Liver (tissue), 9 donors: ENCODE results near the gene RASIP1. TPM values are rescaled to one million over a fixed set of nuclear protein-coding genes. Genes with fewer than 3 reads are reported as not detected.

Experiments used
- DNase-seq: peaks from one replicate; pipeline ENCODE4 v3.0.0-alpha.2; 2017; ENCODE audit warnings: low spot score
- H3K27ac ChIP-seq, 2 donors: one replicate each; pipeline ENCODE4 v1.7.0; 2013; ENCODE audit warnings: inconsistent platforms in 2 of 2, low read length in 2 of 2, control low read depth in 1 of 2, low read depth in 1 of 2, mild to moderate bottlenecking in 1 of 2
- H3K27me3 ChIP-seq, 4 donors: one replicate each; pipeline versions ENCODE4 v1.6.1 to v1.7.0; 2013; ENCODE audit warnings: low read length in 3 of 4, inconsistent platforms in 1 of 4, mild to moderate bottlenecking in 1 of 4, moderate library complexity in 1 of 4; ENCODE audit not compliant: control insufficient read depth in 4 of 4, insufficient read depth in 4 of 4
- H3K36me3 ChIP-seq, 4 donors: one replicate each; pipeline versions ENCODE4 v1.6.1 to v1.7.0; 2013; ENCODE audit warnings: low read length in 3 of 4, mild to moderate bottlenecking in 3 of 4, low read depth in 1 of 4, moderate library complexity in 1 of 4; ENCODE audit not compliant: control insufficient read depth in 4 of 4, insufficient read depth in 3 of 4
- H3K4me1 ChIP-seq, 4 donors: one replicate each; pipeline versions ENCODE4 v1.6.1 to v1.7.0; 2013; ENCODE audit warnings: low read length in 3 of 4, mild to moderate bottlenecking in 3 of 4, moderate library complexity in 1 of 4; ENCODE audit not compliant: control insufficient read depth in 4 of 4, insufficient read depth in 4 of 4
- H3K4me3 ChIP-seq, 3 donors: one replicate each; pipeline versions ENCODE4 v1.6.1 to v1.7.0; 2013; ENCODE audit warnings: low read length in 3 of 3, control low read depth in 1 of 3, low read depth in 1 of 3, mild to moderate bottlenecking in 1 of 3
- H3K9ac ChIP-seq, 2 donors: one replicate each; pipeline ENCODE4 v1.7.0; 2013; ENCODE audit warnings: low read length in 2 of 2, mild to moderate bottlenecking in 2 of 2, moderate library complexity in 2 of 2, control low read depth in 1 of 2, low read depth in 1 of 2
- H3K9me3 ChIP-seq, 4 donors: one replicate each; pipeline versions ENCODE4 v1.6.1 to v1.7.0; 2013; ENCODE audit warnings: low read length in 3 of 4; ENCODE audit not compliant: control insufficient read depth in 4 of 4
- ATF3 ChIP-seq: IDR thresholded peaks from 2 replicates; pipeline ENCODE4 v1.6.1; 2016; ENCODE audit warnings: antibody characterized with exemption
- CTCF ChIP-seq: fragments of 150-350 bp; IDR thresholded peaks from 2 replicates; pipeline ENCODE4 v1.5.1; 2017; ENCODE audit warnings: improper control_type of control experiment, low read depth, low read length; ENCODE audit not compliant: missing input control
- EGR1 ChIP-seq, 2 donors: IDR thresholded peaks; 2 replicates each; pipeline ENCODE4 v1.6.1; 2016 to 2018; ENCODE audit warnings: antibody characterized with exemption in 2 of 2, low read depth in 2 of 2
- FOXA1 ChIP-seq: IDR thresholded peaks from 2 replicates; pipeline ENCODE4 v1.6.1; 2016; ENCODE audit warnings: antibody characterized with exemption
- FOXA2 ChIP-seq: IDR thresholded peaks from 2 replicates; pipeline ENCODE4 v1.6.1; 2016; ENCODE audit warnings: antibody characterized with exemption
- HNF4A ChIP-seq, 2 donors: conservative IDR thresholded peaks; 2 replicates each; pipeline ENCODE4 v1.6.1; 2016; ENCODE audit warnings: antibody characterized with exemption in 2 of 2, mild to moderate bottlenecking in 2 of 2
- NR2F2 ChIP-seq: IDR thresholded peaks from 2 replicates; pipeline ENCODE4 v1.6.1; 2016; ENCODE audit warnings: antibody characterized with exemption
- RAD21 ChIP-seq, 2 donors: IDR thresholded peaks; 2 replicates each; pipeline ENCODE4 v1.6.1; 2016; ENCODE audit warnings: antibody characterized with exemption in 2 of 2, mild to moderate bottlenecking in 2 of 2
- RXRA ChIP-seq, 2 donors: IDR thresholded peaks; 2 replicates each; pipeline ENCODE4 v1.6.1; 2017 to 2018; ENCODE audit warnings: antibody characterized with exemption in 2 of 2, mild to moderate bottlenecking in 1 of 2
- TAF1 ChIP-seq: conservative IDR thresholded peaks from 2 replicates; pipeline ENCODE4 v1.6.1; 2016; ENCODE audit warnings: antibody characterized with exemption, mild to moderate bottlenecking
- YY1 ChIP-seq: IDR thresholded peaks from 2 replicates; pipeline ENCODE4 v1.6.1; 2016; ENCODE audit warnings: antibody characterized with exemption, mild to moderate bottlenecking
- WGBS: extraction: QIAGEN DNeasy Blood & Tissue Kit; methylation state at CpG from one replicate; pipeline ENCODE4 v1.1.7; 2013; 5-methylcytosine and 5-hydroxymethylcytosine counted together
- polyA plus RNA-seq, 2 donors: library from polyadenylated mRNA; stranded (reverse) in 1 of 2; unstranded in 1 of 2; fragments of 200-250 nt in 1 of 2; fragments of >200 nt in 1 of 2; fragmentation: Nextera tagmentation in 1 of 2; extraction: Ambion mirVana in 1 of 2; gene quantifications; one replicate each; pipeline versions ENCODE4 v1.2.1 to v1.2.3, GENCODE V29; 2013 to 2015
- total RNA-seq, 2 donors: library from RNA; depleted of rRNA; stranded (reverse); fragments of >200 nt; gene quantifications; one replicate each; pipeline ENCODE4 v1.2.3, GENCODE V29; 2014
- TF ChIP-seq, protein P1 (sequence below): IDR thresholded peaks from 2 replicates; pipeline ENCODE4 v1.6.1; 2016; ENCODE audit warnings: antibody characterized with exemption
- TF ChIP-seq, protein P2 (sequence below): IDR thresholded peaks from 2 replicates; pipeline ENCODE4 v1.6.1; 2016; ENCODE audit warnings: antibody characterized with exemption
- donor health status: healthy.
- donor health status: healthy.
- donor health status: healthy.
- donor health status: healthy.
- donor health status: healthy.

The RASIP1 gene
- total and polyA plus RNA-seq, 4 donors = 1.8 to 5.4 (median 4.5) TPM

- Histone ChIP-seq H3K9me3 (no peaks in the 10 kb centered on the region), H3K27me3 (no peaks in the 10 kb centered on the region), H3K36me3 (no peaks in the 10 kb centered on the region), H3K4me1 (peaks cover 5 to 35% (median 9%) of the 10 kb centered on the region in 4 donors), H3K4me3 (no peak overlapping the region), H3K9ac (peak overlapping the region in 1 of 2 donors; percentile 19), H3K27ac (peak overlapping the region; percentile 92 to 99)
- DNase-seq = no peak
- TF ChIP-seq HNF4A (conservative IDR thresholded peaks at IDR 0.05) (no peak), RAD21 (IDR thresholded peaks at IDR 0.05) (no peak), TAF1 (no peak), YY1 (no peak), RXRA (IDR thresholded peaks at IDR 0.05) (no peak), CTCF (no peak), ATF3 (no peak), EGR1 (IDR thresholded peaks at IDR 0.05; ENCODE audit: low read depth in 2 of 2) (no peak)
- WGBS = 72% methylated on average over 20 of the region's 20 CpGs
These were observed 30.5 kb upstream of the RASIP1 start for GRCh38 chr19:48770734-48771472.

GRCh38 chr19:48770266-48770665, 29.9 kb upstream of the RASIP1 start:
- Histone ChIP-seq H3K9me3 (no peaks in the 10 kb centered on the region), H3K9ac (peak overlapping the region in 1 of 2 donors; percentile 75), H3K4me1 (peaks cover 5 to 35% (median 9%) of the 10 kb centered on the region in 4 donors), H3K4me3 (no peak overlapping the region), H3K36me3 (no peaks in the 10 kb centered on the region), H3K27ac (peak overlapping the region; percentile 92 to 99), H3K27me3 (no peaks in the 10 kb centered on the region)
- DNase-seq = no peak
- TF ChIP-seq ATF3 (no peak), RAD21 (IDR thresholded peaks at IDR 0.05) (no peak)
- WGBS = 53% methylated on average over 7 of the region's 7 CpGs

- Histone ChIP-seq H3K27me3 (no peaks in the 10 kb centered on the region), H3K9ac (peak overlapping the region in 1 of 2 donors; percentile 75), H3K4me3 (peak overlapping the region in 1 of 3 donors; percentile 12), H3K4me1 (peaks cover 5 to 35% (median 9%) of the 10 kb centered on the region in 4 donors), H3K9me3 (no peaks in the 10 kb centered on the region), H3K27ac (peak overlapping the region; percentile 92 to 99), H3K36me3 (no peaks in the 10 kb centered on the region)
- 25% methylated on average over 11 of the region's 11 CpGs for WGBS
- no peak for DNase-seq
- TF ChIP-seq RXRA (IDR thresholded peaks at IDR 0.05) = peak; percentile 62 to 84
- TF ChIP-seq, protein P1, sequence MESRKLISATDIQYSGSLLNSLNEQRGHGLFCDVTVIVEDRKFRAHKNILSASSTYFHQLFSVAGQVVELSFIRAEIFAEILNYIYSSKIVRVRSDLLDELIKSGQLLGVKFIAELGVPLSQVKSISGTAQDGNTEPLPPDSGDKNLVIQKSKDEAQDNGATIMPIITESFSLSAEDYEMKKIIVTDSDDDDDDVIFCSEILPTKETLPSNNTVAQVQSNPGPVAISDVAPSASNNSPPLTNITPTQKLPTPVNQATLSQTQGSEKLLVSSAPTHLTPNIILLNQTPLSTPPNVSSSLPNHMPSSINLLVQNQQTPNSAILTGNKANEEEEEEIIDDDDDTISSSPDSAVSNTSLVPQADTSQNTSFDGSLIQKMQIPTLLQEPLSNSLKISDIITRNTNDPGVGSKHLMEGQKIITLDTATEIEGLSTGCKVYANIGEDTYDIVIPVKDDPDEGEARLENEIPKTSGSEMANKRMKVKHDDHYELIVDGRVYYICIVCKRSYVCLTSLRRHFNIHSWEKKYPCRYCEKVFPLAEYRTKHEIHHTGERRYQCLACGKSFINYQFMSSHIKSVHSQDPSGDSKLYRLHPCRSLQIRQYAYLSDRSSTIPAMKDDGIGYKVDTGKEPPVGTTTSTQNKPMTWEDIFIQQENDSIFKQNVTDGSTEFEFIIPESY = peak; percentile 54
- no peak for TF ChIP-seq FOXA1
- no peak for TF ChIP-seq CTCF
- TF ChIP-seq, protein P2, sequence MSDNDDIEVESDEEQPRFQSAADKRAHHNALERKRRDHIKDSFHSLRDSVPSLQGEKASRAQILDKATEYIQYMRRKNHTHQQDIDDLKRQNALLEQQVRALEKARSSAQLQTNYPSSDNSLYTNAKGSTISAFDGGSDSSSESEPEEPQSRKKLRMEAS = peak; percentile 49
- no peak for TF ChIP-seq ATF3
- TF ChIP-seq NR2F2 = no peak
- peak; percentile 75 for TF ChIP-seq YY1
- peak; percentile 41 for TF ChIP-seq FOXA2
These were observed 28.7 kb upstream of the RASIP1 start for GRCh38 chr19:48768994-48769713.
